Uterus (tissue), 2 donors: ENCODE data around the gene SH3RF3.

Experiments used
- CTCF ChIP-seq, 4 experiments: fragments of 200-600 bp in 2 of 4; fragments of 450-650 bp in 2 of 4; sonication (generic) in 2 of 4; IDR thresholded peaks; one replicate each; pipeline ENCODE4 v1.5.1; 2016 to 2019; ENCODE audit warnings: antibody characterized with exemption in 4 of 4, mild to moderate bottlenecking in 2 of 4, moderate library complexity in 1 of 4
- POLR2A ChIP-seq, 2 donors: fragments of 450-650 bp; IDR thresholded peaks; one replicate each; pipeline ENCODE4 v1.6.1; 2016; ENCODE audit warnings: antibody characterized with exemption in 2 of 2, mild to moderate bottlenecking in 1 of 2, moderate library complexity in 1 of 2

GRCh38 chr2:109513749-109514588, 385.0 kb downstream of the SH3RF3 start:
- TF ChIP-seq CTCF (IDR thresholded peaks at IDR 0.05) (no peak), POLR2A (IDR thresholded peaks at IDR 0.05) (no peak)
